GM12865 (cell line): ENCODE data around the gene PSD4.

Experiments used
- DNase-seq: peaks from one replicate; pipeline ENCODE4 v3.0.0; 2010; ENCODE audit warnings: low read depth
- H3K4me3 ChIP-seq: 2 replicates; pipeline ENCODE4 v1.5.1; 2011; ENCODE audit warnings: mild to moderate bottlenecking, low read depth, low read length, control low read depth
- CTCF ChIP-seq: IDR thresholded peaks from 2 replicates; pipeline ENCODE4 v1.5.1; 2011; ENCODE audit warnings: low read length, control low read depth, low read depth, inconsistent platforms; ENCODE audit not compliant: insufficient read depth; ENCODE audit errors: missing control alignments

Gene PSD4

GRCh38 chr2:113227290-113227689 lies 53.5 kb downstream of the PSD4 start:
- H3K4me3 ChIP-seq: no peak overlapping the region
- no peak for TF ChIP-seq CTCF
- no peak for DNase-seq

- no peak for TF ChIP-seq CTCF
- no peak for DNase-seq
- H3K4me3 ChIP-seq: no peak overlapping the region
Observed at GRCh38 chr2:113227698-113228097, 53.9 kb downstream of the PSD4 start.

GRCh38 chr2:113228351-113228750 lies 54.6 kb downstream of the PSD4 start:
- DNase-seq: no peak
- no peak for TF ChIP-seq CTCF
- no peak overlapping the region for H3K4me3 ChIP-seq

GRCh38 chr2:113228991-113229716 lies 55.4 kb downstream of the PSD4 start:
- no peak for DNase-seq
- TF ChIP-seq CTCF: no peak
- no peak overlapping the region for H3K4me3 ChIP-seq

GRCh38 chr2:113229795-113230194 lies 56.0 kb downstream of the PSD4 start:
- no peak for DNase-seq
- no peak for TF ChIP-seq CTCF
- H3K4me3 ChIP-seq: no peak overlapping the region

GRCh38 chr2:113230531-113230930 lies 56.8 kb downstream of the PSD4 start:
- no peak overlapping the region for H3K4me3 ChIP-seq
- TF ChIP-seq CTCF: no peak
- no peak for DNase-seq

- H3K4me3 ChIP-seq: no peak overlapping the region
- no peak for TF ChIP-seq CTCF
- DNase-seq: no peak
Observed at GRCh38 chr2:113231064-113231463, 57.3 kb downstream of the PSD4 start.
